GM20000 (cell line): Measurements from ENCODE around the gene SPECC1L.

Experiments used
- DNase-seq: peaks from one replicate; pipeline ENCODE4 v3.0.0; 2012; ENCODE audit warnings: low spot score
- TF ChIP-seq, protein P1 (sequence below): IDR thresholded peaks from 2 replicates; pipeline ENCODE4 v1.5.1; 2012; ENCODE audit warnings: mild to moderate bottlenecking, control low read depth; ENCODE audit errors: extremely low read depth, missing control alignments

The SPECC1L gene

DNA sequence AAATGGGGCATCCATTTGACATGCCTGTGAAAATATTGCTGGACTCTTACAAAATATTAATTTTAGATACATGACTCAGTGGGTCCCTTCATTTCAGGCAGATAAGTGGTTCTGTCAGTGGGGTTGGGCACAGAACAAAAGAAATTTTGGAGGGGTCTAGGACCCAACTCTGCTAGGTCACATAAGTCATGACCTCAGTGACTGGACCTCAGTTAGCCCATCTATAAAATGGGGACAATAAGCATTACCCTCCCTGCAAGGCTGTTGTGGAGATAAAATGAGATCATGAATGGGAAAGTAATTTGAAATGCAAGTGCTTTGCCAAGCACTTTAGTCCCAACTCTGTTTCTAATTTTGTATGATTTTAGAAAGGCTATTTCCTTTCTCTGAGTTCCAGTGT is 180.5 kb downstream of the SPECC1L start:
- no peak for DNase-seq
- TF ChIP-seq, protein P1, sequence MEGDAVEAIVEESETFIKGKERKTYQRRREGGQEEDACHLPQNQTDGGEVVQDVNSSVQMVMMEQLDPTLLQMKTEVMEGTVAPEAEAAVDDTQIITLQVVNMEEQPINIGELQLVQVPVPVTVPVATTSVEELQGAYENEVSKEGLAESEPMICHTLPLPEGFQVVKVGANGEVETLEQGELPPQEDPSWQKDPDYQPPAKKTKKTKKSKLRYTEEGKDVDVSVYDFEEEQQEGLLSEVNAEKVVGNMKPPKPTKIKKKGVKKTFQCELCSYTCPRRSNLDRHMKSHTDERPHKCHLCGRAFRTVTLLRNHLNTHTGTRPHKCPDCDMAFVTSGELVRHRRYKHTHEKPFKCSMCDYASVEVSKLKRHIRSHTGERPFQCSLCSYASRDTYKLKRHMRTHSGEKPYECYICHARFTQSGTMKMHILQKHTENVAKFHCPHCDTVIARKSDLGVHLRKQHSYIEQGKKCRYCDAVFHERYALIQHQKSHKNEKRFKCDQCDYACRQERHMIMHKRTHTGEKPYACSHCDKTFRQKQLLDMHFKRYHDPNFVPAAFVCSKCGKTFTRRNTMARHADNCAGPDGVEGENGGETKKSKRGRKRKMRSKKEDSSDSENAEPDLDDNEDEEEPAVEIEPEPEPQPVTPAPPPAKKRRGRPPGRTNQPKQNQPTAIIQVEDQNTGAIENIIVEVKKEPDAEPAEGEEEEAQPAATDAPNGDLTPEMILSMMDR, result no peak

DNA sequence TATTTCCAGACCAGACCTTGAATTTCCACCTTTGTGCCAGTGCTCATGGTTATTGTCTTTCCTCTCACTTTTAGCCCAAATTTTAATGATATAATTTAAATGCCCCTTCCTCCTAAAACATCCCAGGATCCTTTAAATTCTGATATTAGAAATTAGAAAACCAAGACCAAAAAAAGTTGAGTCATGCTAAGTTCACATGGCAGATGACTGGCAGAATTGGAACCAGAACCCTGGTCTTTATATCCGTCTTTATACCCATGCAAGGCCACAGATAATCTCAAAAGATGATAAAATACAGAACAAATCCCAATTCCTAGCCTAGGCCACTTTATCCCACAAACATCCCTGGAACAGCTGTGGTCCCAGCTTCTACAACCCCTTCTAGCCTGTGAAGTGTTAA is 183.2 kb downstream of the SPECC1L start:
- no peak for DNase-seq
- TF ChIP-seq, protein P1, result no peak

DNA sequence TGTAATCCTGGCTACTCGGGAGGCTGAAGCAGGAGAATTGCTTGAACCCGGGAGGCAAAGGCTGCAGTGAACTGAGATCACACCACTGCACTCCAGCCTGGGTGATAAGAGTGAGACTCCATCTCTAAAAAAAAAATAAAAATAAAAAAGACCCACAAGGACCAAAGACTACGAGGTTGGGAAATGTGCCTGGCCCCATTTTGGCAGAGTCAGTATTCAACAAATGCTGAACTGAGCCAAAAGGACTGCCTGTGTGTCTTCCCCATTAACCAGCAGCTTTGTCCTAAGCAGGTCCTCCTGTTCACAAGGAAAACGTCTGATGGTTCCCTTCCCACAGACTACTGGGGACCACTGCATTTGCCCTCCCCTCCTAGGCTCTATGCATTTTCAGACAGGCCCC is 184.4 kb downstream of the SPECC1L start:
- TF ChIP-seq, protein P1, result no peak
- no peak for DNase-seq

DNA sequence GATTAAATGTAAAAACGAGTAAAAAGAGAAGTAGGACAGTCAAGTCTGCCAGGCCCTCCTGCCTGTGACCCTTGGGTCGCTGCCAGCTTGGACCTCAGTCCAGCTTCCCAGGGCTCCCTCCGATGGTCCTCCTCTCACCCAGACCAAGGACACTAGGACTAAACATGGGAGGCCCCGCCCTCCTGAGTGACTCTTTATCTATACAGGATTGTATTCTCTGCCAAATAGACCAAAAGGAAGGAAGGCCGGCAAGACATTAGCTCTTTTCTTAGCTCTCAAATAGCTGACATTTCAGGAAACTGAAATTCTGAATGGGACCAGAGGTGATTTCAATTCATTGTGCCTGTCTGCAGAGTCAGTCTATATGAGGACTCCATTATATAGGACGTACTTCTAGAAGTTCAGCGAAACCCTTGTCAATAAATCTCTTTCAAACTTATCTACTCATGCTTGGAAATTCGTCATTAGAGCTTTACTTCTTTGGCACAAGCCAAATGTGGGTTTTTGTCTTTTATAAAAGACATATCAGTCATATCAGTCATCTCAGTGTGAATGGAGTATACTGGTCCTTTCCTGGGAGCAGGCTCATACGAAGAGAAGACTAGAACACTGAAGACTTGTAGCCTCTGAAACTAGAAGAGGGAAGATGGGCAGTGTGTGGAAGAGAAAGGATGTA is 185.3 kb downstream of the SPECC1L start:
- no peak for DNase-seq
- TF ChIP-seq, protein P1, result no peak

DNA sequence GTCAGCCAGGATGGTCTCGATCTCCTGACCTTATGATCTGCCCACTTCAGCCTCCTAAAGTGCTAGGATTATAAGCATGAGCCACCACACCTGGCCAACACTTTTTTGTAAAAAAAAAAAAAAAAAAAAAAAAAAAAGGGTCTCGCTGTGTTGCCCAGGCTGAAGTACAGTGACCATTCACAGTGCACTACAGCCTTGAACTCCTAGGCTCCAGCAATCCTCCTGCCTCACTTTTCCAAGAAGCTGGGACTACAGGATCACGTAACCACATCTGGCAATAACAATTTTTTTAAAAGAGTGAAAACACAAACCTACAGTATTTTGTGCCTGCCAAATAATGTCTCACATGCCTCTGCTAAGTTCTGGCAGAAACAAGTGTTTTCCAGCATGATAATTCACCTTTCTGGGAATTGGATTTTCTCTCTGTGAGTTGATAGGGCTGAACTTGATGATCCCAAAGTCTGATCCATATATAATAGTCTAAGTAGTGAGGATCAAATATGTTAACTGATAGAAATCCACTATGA is 187.3 kb downstream of the SPECC1L start:
- no peak for DNase-seq

DNA sequence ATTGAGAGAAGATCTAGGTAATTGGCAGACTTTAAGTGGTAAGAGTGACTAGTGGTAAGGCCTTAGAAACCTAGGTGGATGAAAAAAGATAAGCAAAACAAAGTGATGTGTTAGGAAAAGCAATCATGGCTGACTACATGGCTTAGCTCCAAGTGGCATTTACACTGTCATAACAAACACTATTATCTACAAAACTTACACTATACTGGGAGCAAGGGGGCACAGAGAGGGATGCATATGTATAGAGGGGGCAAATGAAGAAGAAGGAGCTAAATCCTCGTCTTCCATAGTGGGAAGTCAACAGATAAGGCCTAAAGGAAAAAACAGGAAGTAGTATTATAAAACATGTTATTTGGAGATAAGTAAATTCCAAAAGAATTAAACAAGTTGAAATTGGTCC is 189.3 kb downstream of the SPECC1L start:
- DNase-seq, result no peak
- TF ChIP-seq, protein P1, result no peak

More for the DNA sequence above, 187.3 kb downstream of the SPECC1L start:
- TF ChIP-seq, protein P1, result no peak

DNA sequence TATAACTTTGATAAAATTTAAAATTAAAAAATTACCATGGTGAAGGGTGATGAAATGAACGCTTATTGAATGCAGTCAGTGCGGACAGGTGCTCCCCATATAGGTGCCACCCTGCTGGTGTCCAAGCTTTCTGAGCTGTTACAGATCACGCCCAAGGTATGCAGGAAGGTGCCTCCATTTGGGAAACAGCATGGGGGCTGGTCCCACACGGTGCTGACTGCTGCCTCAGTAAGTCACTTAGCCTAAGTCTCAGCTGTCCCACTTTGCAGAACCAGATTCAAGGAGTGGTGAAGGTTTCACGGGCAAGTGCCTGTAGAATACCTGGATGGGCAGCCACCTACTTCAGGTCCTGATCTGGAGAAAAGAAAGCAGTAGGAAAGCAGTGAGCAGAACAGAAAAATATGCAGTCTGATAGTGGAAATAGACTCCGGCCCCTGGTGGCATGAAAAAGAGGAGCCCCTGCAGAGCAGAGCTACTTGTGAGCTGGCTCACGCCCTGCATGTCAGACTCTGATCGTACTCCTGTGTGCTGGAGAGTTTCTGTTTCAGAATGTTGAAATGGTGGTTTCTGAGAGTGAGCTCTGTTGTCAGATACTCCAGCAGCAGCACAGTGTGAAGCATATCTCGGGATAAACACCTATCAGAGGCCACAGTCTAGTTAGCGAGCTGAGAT is 189.9 kb downstream of the SPECC1L start:
- TF ChIP-seq, protein P1, result no peak
- peak; percentile 41 for DNase-seq
